Measurements from ENCODE around the gene PDE9A. TPM values are rescaled to one million over a fixed set of nuclear protein-coding genes. Genes with fewer than 3 reads are reported as not detected.

PDE9A gene
- 1.1 to 1.8 TPM (median 1.2 TPM) in 5 replicates for total RNA-seq (2022; extraction: Qiagen RNA extraction)

GRCh38 chr21:42653231-42654061 lies at the start of gene PDE9A:
Gene PDE9A, plus strand, starts transcription at chr21:42653621. Its CDS starts 194 bp downstream, at chr21:42653815.

Other genes with a start within 250 kb of the PDE9A start
- 0.12 to 0.20 TPM (median 0.13 TPM) in 5 replicates for gene UBASH3A, start 249.7 kb upstream of the PDE9A start, total RNA-seq (2022; extraction: Qiagen RNA extraction)
- gene RSPH1, start 157.4 kb upstream of the PDE9A start, total RNA-seq (2022; extraction: Qiagen RNA extraction) = 0.63 to 0.93 TPM (median 0.84 TPM) in 5 replicates
- 2.9 to 3.5 TPM (median 3.3 TPM) in 5 replicates for gene SLC37A1, start 139.8 kb upstream of the PDE9A start, total RNA-seq (2022; extraction: Qiagen RNA extraction)
- 26.2 to 31.1 TPM (median 27.7 TPM) in 5 replicates for gene WDR4, start 225.9 kb downstream of the PDE9A start, total RNA-seq (2022; extraction: Qiagen RNA extraction)
- gene NDUFV3, start 239.7 kb downstream of the PDE9A start, total RNA-seq (2022; extraction: Qiagen RNA extraction) = 19.7 to 21.0 TPM (median 20.3 TPM) in 5 replicates